22Rv1 (cell line): ENCODE data around the gene PPP3CB.

Experiments
- CTCF ChIP-seq: fragments of 450-650 bp; IDR thresholded peaks from 2 replicates; pipeline ENCODE4 v1.5.1; 2017; ENCODE audit warnings: mild to moderate bottlenecking
- ZFX ChIP-seq: fragments of 450-650 bp; IDR thresholded peaks from 2 replicates; pipeline ENCODE4 v1.6.1; 2017; ENCODE audit warnings: antibody characterized with exemption, borderline replicate concordance

GRCh38 chr10:73517166-73517888 lies 21.5 kb upstream of the PPP3CB start:
- no peak for TF ChIP-seq CTCF
- no peak for TF ChIP-seq ZFX
